ENCODE measurements around the gene TUBB6. TPM values are rescaled to one million over a fixed set of nuclear protein-coding genes. Genes with fewer than 3 reads are reported as not detected.

TUBB6 gene
- total RNA-seq, 1 experiment from 2014 or later = 197 TPM

DNA sequence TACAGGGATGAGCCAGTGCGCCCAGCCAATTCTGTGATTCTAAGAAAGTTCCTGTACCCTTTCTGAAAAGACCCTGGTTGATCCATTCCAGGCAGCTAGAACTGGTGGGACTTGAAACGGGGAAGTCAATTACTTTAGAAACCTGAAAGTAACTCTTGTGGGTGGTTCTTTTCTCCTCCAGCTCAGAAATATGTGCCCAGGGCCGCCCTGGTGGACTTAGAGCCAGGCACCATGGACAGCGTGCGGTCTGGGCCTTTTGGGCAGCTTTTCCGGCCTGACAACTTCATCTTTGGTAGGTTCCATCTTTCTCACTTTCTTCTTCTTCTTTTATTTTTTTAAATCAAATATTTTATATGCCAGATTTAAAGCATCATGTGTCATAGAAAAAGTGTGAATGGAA, 2.7 kb downstream of the TUBB6 start:
- no TSS peak for BruUV-seq (replicated peaks)
- ChIA-PET CTCF (no interaction called here), POLR2A (ENCODE audit: low non-redundant PET) (no interaction called here)
- Histone ChIP-seq H3K4me1 (ENCODE audit: insufficient read depth, low read length, poor library complexity, severe bottlenecking) (peaks cover 34% of the 10 kb centered on the region), H3K27me3 (replicated peaks; ENCODE audit: insufficient read depth, low read depth, low read length, poor library complexity) (no peaks in the 10 kb centered on the region), H3K36me3 (ENCODE audit: insufficient read depth, low read length, poor library complexity, severe bottlenecking) (peaks cover 50% of the 10 kb centered on the region), H3K27ac (ENCODE audit: low read depth, low read length, poor library complexity, severe bottlenecking) (no peak overlapping the region), H3K4me3 (ENCODE audit: low read depth, low read length, poor library complexity, severe bottlenecking) (no peak overlapping the region), H3K9me3 (ENCODE audit: low read depth, low read length, poor library complexity, severe bottlenecking) (peaks cover 17% of the 10 kb centered on the region)
- DNase-seq (ENCODE audit: low spot score) = no peak
- no peak for TF ChIP-seq EZH2 (IDR thresholded peaks at IDR 0.05; ENCODE audit: borderline replicate concordance, low read depth, low read length, poor library complexity, severe bottlenecking)
- TF ChIP-seq, protein P1, sequence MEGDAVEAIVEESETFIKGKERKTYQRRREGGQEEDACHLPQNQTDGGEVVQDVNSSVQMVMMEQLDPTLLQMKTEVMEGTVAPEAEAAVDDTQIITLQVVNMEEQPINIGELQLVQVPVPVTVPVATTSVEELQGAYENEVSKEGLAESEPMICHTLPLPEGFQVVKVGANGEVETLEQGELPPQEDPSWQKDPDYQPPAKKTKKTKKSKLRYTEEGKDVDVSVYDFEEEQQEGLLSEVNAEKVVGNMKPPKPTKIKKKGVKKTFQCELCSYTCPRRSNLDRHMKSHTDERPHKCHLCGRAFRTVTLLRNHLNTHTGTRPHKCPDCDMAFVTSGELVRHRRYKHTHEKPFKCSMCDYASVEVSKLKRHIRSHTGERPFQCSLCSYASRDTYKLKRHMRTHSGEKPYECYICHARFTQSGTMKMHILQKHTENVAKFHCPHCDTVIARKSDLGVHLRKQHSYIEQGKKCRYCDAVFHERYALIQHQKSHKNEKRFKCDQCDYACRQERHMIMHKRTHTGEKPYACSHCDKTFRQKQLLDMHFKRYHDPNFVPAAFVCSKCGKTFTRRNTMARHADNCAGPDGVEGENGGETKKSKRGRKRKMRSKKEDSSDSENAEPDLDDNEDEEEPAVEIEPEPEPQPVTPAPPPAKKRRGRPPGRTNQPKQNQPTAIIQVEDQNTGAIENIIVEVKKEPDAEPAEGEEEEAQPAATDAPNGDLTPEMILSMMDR (conservative IDR thresholded peaks at IDR 0.05; ENCODE audit: low read depth, low read length) = no peak
- intact Hi-C loops (cut with micrococcal nuclease; ENCODE audit: unreplicated experiment) = no loop called here

DNA sequence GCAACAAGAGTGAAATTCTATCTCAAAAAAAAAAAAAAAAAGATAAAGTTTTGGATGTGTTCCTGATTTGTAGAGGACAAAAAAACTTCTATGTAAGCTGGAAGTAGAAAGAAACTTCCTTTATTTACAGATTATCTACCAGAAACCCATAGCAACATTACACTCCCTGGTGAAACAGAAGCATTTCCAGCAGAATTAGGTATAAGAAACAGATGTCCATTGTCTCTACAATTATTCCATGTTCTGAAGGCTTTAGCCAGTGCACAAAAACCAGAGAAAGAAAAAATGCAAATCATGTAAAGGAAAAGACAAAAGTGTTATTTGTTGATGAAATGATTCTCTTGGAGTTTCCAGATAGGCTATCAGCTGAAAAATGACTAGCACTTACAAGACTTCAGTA, 4.9 kb downstream of the TUBB6 start:
- no peak for DNase-seq (ENCODE audit: low spot score)
- peaks cover 67% of the 10 kb centered on the region for H3K36me3 ChIP-seq (ENCODE audit: insufficient read depth, low read length, poor library complexity, severe bottlenecking)
- H3K9me3 ChIP-seq (ENCODE audit: low read depth, low read length, poor library complexity, severe bottlenecking) = peaks cover 17% of the 10 kb centered on the region
- no peak overlapping the region for H3K4me3 ChIP-seq (ENCODE audit: low read depth, low read length, poor library complexity, severe bottlenecking)
- H3K27ac ChIP-seq (ENCODE audit: low read depth, low read length, poor library complexity, severe bottlenecking) = peak overlapping the region; percentile 54
- no TSS peak for BruUV-seq (replicated peaks)
- TF ChIP-seq EZH2 (IDR thresholded peaks at IDR 0.05; ENCODE audit: borderline replicate concordance, low read depth, low read length, poor library complexity, severe bottlenecking) = no peak
- TF ChIP-seq, protein P1 (conservative IDR thresholded peaks at IDR 0.05; ENCODE audit: low read depth, low read length) = no peak
- peaks cover 32% of the 10 kb centered on the region for H3K4me1 ChIP-seq (ENCODE audit: insufficient read depth, low read length, poor library complexity, severe bottlenecking)
- ChIA-PET POLR2A (ENCODE audit: low non-redundant PET) (no interaction called here), CTCF (no interaction called here)
- intact Hi-C loops (cut with micrococcal nuclease; ENCODE audit: unreplicated experiment) = no loop called here
- no peaks in the 10 kb centered on the region for H3K27me3 ChIP-seq (replicated peaks; ENCODE audit: insufficient read depth, low read depth, low read length, poor library complexity)

DNA sequence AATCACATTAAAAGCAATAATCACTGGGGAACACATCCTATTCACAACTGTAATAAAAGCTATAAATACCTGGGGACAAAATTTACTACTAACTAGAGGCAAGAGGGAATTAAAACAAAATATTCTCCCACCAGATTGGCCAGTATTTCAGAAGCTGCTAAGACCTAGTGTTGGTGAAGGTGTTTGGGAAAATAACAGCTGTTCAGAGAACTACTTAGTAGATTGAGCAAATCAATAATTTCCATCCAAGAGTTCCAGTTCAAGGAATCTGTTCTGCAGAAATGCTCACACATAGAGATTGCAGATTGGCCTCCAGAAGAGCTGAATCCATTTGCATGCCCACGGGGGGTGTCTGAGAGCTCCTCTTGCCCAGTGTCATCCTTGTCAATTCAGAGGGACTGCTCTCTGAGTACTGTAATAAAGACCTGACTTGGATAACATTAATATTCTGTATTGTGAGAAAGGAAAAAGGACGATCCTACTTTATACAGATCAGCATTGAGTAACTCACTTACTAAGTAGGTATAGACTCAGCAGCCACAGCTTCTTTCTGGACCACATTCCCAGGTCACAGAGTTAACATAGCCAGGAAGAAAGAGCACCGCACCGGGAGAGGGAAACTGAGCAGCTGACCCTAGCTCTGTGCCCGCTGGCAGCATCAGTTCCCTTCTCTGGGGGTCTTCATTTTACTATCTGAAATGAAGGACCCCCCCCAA, 5.6 kb downstream of the TUBB6 start:
- no peak overlapping the region for H3K4me3 ChIP-seq (ENCODE audit: low read depth, low read length, poor library complexity, severe bottlenecking)
- H3K4me1 ChIP-seq (ENCODE audit: insufficient read depth, low read length, poor library complexity, severe bottlenecking) = peaks cover 36% of the 10 kb centered on the region
- peaks cover 72% of the 10 kb centered on the region for H3K36me3 ChIP-seq (ENCODE audit: insufficient read depth, low read length, poor library complexity, severe bottlenecking)
- peak overlapping the region; percentile 54 for H3K27ac ChIP-seq (ENCODE audit: low read depth, low read length, poor library complexity, severe bottlenecking)
- intact Hi-C loops (cut with micrococcal nuclease; ENCODE audit: unreplicated experiment) = no loop called here
- H3K9me3 ChIP-seq (ENCODE audit: low read depth, low read length, poor library complexity, severe bottlenecking) = peaks cover 17% of the 10 kb centered on the region
- ChIA-PET POLR2A (ENCODE audit: low non-redundant PET) (interaction anchor here (0.6 kb wide), 1 partner anchor 323 kb away, joined by 13 read pairs; no protein-coding TSS in a partner anchor), CTCF (interaction anchor here (0.8 kb wide), 1 partner anchor 42 kb away, joined by 3 read pairs; no protein-coding TSS in a partner anchor)
- peak; percentile 40 for DNase-seq (ENCODE audit: low spot score)
- TF ChIP-seq EZH2 (IDR thresholded peaks at IDR 0.05; ENCODE audit: borderline replicate concordance, low read depth, low read length, poor library complexity, severe bottlenecking) = no peak
- TF ChIP-seq, protein P1 (conservative IDR thresholded peaks at IDR 0.05; ENCODE audit: low read depth, low read length) = no peak
- no peaks in the 10 kb centered on the region for H3K27me3 ChIP-seq (replicated peaks; ENCODE audit: insufficient read depth, low read depth, low read length, poor library complexity)
- no TSS peak for BruUV-seq (replicated peaks)

Measured in A673 (cell line).